OCI-LY7 (cell line): ENCODE measurements around the gene MIX23.

ENCODE experiments used
- EZH2phosphoT487 ChIP-seq: fragments of 200-600 bp; sonication (generic); IDR thresholded peaks from 2 replicates; pipeline ENCODE4 v1.6.1; 2018; ENCODE audit warnings: low read depth, borderline replicate concordance, mild to moderate bottlenecking, mixed run types, antibody characterized with exemption, low read length, moderate library complexity, mixed read lengths
- TF ChIP-seq, protein P1 (sequence below): fragments of 200-600 bp; sonication (generic); conservative IDR thresholded peaks from 2 replicates; pipeline ENCODE4 v1.5.1; 2014; ENCODE audit warnings: mild to moderate bottlenecking, antibody characterized with exemption, low read length, moderate library complexity, mixed read lengths

DNA sequence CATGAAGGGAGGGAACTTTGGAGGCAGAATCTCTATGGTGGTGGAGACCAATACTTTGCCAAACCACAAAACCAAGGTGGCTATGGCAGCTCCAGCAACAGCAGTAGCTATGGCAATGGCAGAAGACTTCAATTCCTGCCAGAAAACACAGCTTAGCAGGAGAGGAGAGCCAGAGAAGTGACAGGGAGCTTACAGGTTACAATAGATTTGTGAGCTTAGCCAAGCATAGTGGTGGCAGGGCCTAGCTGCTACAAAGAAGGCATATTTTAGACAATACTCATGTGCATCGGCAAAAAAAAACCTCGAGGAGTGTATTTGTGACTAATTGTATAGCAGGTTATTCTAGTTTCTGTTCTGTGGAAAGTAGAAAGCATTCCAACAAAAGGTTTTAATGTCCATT lies 64.4 kb downstream of the MIX23 start:
- TF ChIP-seq, protein P1, sequence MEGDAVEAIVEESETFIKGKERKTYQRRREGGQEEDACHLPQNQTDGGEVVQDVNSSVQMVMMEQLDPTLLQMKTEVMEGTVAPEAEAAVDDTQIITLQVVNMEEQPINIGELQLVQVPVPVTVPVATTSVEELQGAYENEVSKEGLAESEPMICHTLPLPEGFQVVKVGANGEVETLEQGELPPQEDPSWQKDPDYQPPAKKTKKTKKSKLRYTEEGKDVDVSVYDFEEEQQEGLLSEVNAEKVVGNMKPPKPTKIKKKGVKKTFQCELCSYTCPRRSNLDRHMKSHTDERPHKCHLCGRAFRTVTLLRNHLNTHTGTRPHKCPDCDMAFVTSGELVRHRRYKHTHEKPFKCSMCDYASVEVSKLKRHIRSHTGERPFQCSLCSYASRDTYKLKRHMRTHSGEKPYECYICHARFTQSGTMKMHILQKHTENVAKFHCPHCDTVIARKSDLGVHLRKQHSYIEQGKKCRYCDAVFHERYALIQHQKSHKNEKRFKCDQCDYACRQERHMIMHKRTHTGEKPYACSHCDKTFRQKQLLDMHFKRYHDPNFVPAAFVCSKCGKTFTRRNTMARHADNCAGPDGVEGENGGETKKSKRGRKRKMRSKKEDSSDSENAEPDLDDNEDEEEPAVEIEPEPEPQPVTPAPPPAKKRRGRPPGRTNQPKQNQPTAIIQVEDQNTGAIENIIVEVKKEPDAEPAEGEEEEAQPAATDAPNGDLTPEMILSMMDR: no peak
- TF ChIP-seq EZH2phosphoT487: no peak
